ENCODE measurements around the gene MIEN1.
"Not testable (repeated sequence)": the region's sequence is repeated elsewhere in the genome, so short reads cannot be mapped to it uniquely, and the experiment has no call there.

Gene MIEN1

DNA sequence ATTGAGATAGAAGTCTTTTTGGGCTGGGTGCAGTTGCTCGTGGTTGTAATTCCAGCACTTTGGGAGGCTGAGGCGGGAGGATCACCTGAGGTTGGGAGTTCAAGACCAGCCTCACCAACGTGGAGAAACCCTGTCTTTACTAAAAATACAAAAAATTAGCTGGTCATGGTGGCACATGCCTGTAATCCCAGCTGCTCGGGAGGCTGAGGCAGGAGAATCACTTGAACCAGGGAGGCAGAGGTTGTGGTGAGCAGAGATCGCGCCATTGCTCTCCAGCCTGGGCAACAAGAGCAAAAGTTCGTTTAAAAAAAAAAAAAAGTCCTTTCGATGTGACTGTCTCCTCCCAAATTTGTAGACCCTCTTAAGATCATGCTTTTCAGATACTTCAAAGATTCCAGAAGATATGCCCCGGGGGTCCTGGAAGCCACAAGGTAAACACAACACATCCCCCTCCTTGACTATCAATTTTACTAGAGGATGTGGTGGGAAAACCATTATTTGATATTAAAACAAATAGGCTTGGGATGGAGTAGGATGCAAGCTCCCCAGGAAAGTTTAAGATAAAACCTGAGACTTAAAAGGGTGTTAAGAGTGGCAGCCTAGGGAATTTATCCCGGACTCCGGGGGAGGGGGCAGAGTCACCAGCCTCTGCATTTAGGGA, 31.0 kb downstream of the MIEN1 start:
- not testable (repeated sequence) for DNase-seq (ENCODE audit: low read depth)

DNA sequence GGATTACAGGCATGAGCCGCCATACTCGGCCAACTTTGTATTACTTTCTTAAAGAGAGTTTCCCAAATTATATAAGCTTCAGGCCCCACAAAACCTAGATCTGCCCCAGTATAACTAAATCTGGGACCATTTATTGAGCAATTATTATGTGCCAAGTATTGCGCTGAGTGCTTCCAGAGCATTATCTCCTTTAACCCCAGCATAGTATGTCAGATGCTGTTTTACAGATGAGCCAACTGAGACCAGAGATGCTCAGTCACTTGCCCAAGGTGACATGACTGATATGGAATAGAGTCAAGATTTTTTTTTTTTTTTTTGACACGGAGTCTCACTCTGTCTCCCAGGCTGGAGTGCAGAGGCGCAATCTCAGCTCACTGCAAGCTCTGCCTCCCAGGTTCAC, 32.4 kb downstream of the MIEN1 start:
- DNase-seq (ENCODE audit: low read depth) = no peak

DNA sequence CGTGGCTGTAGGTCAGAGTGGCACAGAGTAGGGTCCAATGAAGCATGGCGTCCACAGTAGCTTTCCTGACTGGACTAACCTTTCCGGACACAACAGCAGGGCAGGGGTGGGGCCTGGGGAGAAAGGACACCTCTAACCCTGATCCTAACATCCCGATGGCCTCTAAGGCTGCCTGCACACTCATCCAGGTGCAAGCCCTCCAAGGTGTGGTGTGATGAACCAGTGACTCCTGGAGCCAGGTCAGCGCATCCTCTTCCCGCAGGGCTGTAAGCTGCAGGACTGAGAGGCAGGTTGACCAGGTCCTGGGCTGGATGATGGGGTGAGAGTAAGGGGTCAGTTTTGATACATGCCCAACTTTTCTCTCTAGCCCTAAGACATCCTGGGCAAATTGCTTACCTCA, 33.6 kb downstream of the MIEN1 start:
- DNase-seq (ENCODE audit: low read depth) = no peak

DNA sequence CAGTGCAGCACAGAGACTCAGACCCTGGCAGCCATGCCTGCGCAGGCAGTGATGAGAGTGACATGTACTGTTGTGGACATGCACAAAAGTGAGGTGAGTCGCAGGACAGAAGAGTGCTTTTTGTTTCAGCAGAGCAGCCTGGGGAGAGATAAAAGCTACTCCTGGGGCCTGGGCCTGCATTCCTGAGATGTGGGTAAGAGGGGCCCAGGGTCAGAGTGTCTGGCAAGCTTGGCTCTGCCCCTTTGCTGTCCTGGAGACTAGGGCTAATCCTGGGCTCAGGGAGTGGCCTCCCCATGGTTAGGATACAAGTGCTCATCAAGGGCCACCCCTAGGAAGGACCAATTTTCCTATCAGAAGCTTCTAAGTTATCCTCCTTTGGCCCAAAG, 35.2 kb downstream of the MIEN1 start:
- DNase-seq (ENCODE audit: low read depth) = no peak

DNA sequence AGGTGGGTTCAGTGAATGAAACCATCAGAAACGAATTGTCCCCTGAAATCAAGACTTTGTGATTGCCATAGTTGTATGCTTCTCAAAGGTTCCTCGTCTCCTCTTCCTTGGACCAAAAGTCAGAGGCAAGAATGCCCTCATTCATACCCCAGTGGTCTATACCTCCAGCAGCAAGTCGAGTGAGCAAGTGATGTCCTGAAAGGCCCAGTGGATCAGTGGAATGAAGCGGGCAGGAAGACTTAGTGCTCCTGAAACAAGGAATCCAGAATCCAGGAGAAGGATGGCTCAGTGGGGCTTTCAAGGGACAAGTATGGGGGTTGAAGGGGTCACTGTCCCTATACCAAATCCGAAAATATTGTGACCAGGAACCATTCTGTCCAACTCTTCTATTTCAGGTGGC, 35.7 kb downstream of the MIEN1 start:
- no peak for DNase-seq (ENCODE audit: low read depth)

DNA sequence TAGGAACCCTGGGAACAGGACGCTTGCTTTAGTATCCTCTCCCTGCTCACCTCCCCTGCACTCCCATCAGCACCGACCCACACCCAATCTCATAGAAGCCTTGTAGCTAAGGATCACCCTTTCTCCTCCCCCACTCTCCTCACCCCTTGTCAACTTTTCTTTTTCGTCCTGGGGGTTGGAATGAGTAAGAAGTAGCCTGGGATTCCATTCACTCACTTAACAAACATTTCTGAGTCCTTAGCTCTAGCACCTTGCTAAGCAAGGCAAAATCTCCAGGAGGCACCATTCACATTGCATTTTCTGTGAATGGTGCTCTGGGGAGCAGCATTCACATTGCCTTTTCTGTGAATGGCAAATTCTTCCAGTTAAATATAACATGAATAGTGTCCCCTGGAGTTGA, 41.4 kb downstream of the MIEN1 start:
- no peak for DNase-seq (ENCODE audit: low read depth)

DNA sequence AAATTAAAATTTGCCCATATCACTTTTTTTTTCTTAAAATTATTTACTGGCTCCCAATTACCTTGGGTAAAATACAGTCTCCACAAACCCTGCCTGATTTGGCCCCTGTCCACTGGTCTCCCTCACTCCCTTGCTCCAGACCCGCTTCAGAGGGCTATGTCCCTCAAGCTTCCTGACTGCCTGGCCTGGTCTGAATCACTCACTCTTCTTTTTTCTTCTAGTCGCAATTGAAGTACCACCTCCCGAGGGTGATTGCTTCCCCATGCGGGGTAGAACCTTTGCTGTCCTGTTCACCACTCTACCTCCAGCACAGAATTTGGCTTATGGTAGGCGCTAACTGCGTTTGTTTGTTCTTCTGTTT, 41.9 kb downstream of the MIEN1 start:
- DNase-seq (ENCODE audit: low read depth) = no peak

DNA sequence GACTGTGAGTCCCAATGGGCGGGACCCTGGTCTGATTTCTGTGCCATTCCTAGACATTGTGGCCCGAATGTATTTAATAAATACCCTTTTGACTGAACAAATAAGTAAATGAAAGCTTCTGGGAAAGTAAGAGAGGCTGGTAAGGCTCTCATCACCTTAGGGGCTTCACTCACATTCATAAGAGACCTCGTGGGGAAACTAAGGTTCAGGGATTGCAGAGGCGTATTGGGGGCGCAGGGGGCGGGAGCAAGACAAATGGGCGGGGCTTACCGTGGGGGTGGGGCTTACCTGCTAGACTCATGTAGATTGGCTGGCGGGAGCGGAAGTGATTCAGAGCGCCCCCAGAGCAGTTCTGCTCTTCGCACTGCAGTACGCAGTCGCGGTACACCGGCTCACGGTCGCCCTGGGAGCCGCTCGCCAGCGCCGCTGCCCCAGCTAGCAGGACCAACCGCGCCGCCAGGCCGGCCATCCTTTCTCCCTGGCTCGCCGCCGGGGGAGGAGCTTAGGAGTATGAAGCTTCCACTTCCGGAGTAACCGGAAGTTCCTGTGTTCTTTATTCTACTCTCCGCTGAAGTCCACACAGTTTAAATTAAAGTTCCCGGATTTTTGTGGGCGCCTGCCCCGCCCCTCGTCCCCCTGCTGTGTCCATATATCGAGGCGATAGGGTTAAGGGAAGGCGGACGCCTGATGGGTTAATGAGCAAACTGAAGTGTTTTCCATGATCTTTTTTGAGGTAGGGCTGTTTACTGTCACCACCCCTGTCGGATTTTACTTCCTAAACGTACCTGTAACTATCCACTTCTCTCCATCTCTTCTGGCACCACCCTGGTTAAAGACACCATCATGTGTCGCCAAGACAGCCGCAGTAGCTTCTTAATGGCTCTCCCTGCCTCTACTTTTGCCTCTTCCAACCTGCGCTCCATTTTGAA, 42.5 kb downstream of the MIEN1 start, which contains the start of gene PGAP3:
Gene PGAP3 (minus strand): TSS at position 512 of the 929 bp plus-strand sequence. CDS start 43 bp downstream, at position 469.
- DNase-seq (ENCODE audit: low read depth) = peak; percentile 64

DNA sequence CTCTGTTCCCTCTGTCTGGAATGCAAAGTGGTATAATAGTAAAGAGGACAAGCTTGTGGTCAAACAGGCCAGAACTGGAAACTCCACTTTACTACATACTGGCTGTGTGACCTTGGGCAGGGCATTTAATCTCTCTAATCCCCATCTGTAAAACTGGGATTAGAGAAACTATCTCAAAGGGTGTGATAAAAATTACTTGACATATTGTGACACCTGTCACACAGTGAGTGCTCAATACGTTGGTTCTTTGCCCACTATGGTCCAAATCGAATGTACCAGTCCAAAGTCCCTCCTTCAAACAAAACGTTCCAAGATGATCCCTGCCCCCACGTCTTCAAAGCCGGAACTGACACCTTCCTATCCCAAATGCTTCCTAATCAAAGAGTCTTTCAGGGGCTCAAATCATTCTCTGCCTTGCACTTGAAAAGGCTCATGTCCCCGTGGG, 43.2 kb downstream of the MIEN1 start:
- DNase-seq (ENCODE audit: low read depth) = no peak

DNA sequence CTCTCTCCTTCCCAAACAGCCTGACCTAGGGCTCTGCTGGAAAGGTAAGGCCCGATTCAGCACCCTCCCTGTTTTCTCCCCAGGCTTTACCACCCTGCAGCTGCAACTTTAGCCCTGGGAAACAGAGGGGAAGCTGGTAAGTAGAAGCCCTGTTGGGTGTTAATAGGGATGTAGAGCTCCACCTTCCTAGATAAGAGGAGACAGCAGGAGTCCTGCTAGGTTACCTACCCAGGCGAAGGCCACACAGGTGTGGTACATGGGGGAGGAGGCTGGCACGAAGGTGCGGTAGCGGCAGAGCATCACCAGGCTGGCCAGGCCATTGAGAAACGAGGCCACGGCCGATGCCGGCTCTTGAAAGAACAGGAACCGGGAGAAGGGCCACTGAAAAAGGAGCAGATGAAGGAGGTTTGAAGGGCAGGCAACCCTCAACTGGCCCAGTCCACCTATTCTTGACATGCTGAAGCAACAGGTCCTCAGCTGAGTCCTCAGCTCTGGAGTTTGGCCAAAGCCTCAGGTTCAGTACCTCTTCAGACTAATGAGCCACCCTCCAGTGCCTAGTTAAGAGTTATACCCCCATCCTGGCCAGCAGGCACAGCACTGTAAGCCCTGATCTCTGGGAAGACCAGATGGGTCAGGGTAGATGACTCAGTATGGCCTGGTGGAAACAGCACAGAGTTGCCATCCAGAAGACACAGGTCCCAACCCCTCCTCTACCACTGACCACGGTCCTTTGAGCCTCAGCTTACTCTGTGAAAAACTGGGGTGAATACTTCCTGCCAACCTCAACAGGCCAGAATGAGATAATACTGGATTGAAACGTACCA, 45.8 kb downstream of the MIEN1 start:
- DNase-seq (ENCODE audit: low read depth) = no peak

DNA sequence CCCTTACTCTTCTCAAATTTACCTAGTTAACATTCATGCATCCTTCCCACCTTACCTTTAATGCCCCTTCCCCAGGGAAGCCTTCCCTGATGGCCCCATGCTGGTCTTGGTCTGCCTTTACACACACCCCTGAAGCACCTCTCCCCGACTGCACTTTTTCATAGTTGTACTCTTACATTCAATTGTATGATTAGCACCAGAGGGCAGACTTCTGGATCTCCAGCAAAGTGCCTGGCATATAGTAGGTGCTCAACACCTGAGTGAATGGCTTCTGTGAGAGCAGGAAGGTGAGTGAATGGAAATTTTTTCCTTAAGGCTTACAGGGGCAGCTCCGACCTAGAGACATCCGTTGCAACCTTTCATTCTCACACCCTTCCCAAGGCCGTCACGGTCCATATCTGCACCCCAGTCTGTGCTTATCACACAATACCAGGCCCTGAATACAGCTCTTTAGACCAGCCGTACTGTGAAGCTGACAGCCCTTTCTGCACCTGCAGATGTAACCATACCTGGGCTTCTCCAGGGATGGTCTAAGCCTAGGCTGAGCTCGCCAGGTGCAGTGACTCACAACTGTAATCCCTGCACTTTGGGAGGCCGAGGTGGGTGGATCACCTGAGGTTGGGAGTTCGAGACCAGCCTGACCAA, 46.9 kb downstream of the MIEN1 start:
- no peak for DNase-seq (ENCODE audit: low read depth)

DNA sequence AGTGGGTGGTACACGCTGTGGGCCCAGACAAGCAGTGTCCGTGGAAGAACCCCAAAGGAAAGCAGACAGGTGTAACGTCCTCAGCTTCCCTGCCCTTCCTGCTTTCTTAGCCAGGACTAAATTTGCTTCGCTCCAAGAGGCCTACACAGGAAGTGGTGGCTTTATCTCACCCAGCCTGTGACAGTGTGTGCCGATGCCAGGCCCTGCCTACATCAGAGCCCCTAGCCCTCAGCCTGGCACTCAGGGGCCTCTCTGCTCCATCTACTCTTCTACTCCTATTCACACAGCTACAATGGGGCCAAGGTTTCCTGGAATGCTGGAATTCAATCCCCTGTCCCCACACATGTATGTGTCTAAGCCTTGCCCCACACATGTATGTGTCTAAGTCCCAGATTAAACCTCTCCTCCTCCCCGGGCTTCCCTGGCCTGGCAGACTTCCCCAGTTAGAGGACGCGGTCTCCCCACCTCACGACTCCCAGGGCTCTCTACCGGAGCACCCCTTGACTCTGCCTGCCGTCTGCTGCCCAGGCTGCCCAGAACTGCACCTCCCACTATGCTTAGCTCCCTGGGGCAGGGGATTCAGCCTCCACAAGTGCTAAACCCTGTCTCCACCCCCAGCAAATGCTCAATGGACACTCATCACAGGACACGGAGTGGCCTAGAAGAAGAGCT, 50.7 kb downstream of the MIEN1 start:
- DNase-seq (ENCODE audit: low read depth) = no peak

All from T follicular helper cell (primary cell).